GM19239 (cell line): ENCODE results near the gene DGKB.

Experiments used
- DNase-seq: peaks from one replicate; pipeline ENCODE4 v3.0.0; 2011; ENCODE audit warnings: low spot score; ENCODE audit not compliant: insufficient read length
- FAIRE-seq: peaks from 2 replicates; lab custom pipeline; 2011; peaks lifted over from hg19 to GRCh38; lab: Jason Lieb, UNC

Gene DGKB

GRCh38 chr7:14622559-14622958 lies 280.0 kb downstream of the DGKB start:
- FAIRE-seq: no peak
- no peak for DNase-seq

DNA sequence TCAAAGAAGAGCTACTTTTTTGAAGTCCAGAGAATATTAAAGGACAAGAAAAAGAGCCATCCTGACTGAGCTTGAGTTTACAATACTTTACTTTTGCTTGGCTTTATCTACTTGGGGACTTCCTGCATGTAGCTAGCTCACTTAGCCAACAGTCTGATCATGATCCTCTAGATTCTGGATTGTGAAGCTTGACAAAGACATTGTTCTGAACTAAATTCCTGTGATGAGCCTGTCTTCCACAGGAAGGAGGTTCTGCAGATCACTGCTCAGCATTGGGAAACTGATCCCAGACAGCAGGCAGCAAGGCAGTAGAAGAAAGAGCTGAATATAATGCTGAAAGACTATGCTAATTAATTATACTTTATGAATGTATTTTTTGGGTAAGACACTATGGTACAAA lies 296.4 kb downstream of the DGKB start:
- no peak for FAIRE-seq

GRCh38 chr7:14604606-14605005 lies 297.9 kb downstream of the DGKB start:
- no peak for FAIRE-seq
- no peak for DNase-seq

More for the DNA sequence above, 296.4 kb downstream of the DGKB start:
- DNase-seq: no peak

GRCh38 chr7:14602851-14603250 lies 299.7 kb downstream of the DGKB start:
- FAIRE-seq (no peak), DNase-seq (no peak)

GRCh38 chr7:14600766-14601367 lies 301.7 kb downstream of the DGKB start:
- DNase-seq (no peak), FAIRE-seq (no peak)

DNA sequence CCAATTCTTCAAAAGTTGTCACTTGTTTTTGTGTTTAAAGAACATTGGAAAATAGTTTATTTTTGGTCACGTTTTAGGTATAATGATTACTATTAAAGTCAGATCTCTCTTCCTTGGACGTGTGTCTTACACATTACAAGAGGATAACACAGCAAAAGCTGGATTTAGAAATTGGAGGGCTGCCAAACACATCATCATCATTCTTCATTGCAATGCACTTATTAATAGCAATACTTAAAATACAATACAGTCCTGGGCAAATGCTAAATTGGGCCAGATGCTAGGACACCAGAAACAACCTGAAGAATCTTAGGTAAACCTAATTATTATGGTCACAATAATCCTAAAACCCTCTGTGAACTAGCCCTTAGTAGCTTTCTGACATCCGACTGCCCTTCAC lies 303.6 kb downstream of the DGKB start:
- FAIRE-seq: no peak
- no peak for DNase-seq

DNA sequence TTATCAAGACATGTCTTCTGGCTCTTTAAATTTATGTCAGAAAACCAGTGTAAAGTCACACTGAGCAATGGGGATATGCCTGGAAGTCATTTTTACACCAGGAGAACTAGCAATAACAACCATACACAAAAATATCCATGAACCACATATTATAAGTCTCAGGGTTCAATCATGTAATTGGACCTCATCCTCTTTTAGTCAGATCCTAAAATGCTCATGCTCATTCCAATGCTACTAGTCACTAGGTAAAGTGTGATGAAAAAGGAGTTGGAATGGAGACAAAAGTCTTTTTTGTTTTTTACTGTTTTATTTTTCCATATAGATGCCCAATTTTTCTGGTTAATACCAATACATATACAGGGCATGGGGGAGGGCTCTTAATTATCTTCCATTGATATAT lies 306.1 kb downstream of the DGKB start:
- no peak for DNase-seq
- no peak for FAIRE-seq

DNA sequence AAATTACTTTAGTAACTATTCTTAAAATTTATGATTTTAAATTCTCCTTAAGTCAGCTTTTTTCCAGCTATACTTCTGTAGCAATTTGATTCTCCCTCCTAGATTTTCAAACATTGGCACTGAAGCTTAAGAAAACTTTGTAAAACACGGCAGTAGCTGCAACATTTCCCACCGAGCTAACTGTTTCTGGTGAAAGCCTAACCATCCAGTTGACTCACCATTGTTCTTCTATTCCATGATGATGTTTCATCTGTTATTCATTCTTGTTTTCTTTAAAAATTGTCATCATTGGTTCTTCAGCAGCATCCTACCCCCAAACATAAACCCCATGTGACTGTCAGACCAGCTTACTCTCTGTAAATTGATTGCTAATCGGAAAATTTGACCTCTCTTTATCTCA lies 312.3 kb downstream of the DGKB start:
- FAIRE-seq: no peak

GRCh38 chr7:14585232-14585631 lies 317.3 kb downstream of the DGKB start:
- DNase-seq (no peak), FAIRE-seq (no peak)

More for the DNA sequence above, 312.3 kb downstream of the DGKB start:
- no peak for DNase-seq

- FAIRE-seq: no peak
- DNase-seq: no peak
These were observed 319.0 kb downstream of the DGKB start for GRCh38 chr7:14583518-14583917.

DNA sequence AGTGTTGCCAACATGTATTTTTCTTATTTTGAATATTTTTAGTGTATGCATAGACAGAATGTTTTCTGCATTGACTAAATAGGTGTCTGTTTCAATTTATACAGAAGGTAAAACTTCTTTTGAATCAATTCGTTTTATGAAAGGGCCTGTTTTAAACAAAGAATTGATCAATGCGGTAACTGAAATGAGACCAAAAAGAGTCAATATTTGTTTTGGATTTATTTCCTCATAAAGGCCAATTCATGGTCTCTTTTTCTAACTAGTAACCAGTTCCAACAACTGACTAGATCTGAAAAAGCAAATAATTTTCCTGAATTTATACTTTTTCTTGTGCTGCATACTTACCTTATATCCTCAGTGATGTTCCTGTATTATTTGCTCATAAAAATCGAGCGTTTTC lies 320.5 kb downstream of the DGKB start:
- FAIRE-seq: no peak
- DNase-seq: no peak

- DNase-seq: no peak
- no peak for FAIRE-seq
These were observed 322.6 kb downstream of the DGKB start for GRCh38 chr7:14579971-14580370.

DNA sequence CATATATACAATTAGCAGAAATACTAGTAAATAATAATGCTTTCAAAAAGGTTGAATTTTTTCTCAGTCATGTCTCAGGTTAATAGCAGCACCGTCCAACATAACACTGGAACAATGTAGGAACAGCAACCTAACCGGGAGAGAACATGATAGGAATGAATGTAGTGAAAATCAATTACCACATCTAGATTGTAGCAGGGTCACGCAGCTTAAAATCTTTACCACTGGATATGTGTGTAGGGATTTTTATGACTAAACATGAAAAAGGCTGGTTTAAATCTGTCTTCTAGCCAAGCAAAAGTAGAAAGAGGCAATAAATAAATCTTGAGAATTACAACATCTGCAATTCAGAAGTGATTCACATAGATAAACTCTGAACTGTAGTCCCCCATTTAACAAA lies 326.0 kb downstream of the DGKB start:
- FAIRE-seq (no peak), DNase-seq (no peak)

GRCh38 chr7:14570750-14571607 lies 331.6 kb downstream of the DGKB start:
- no peak for DNase-seq
- no peak for FAIRE-seq

GRCh38 chr7:14552060-14552459 lies 350.5 kb downstream of the DGKB start:
- DNase-seq (no peak), FAIRE-seq (no peak)

GRCh38 chr7:14551310-14551709 lies 351.2 kb downstream of the DGKB start:
- DNase-seq: no peak
- FAIRE-seq: no peak

- FAIRE-seq (no peak), DNase-seq (no peak)
These were observed 359.9 kb downstream of the DGKB start for GRCh38 chr7:14542624-14543023.

DNA sequence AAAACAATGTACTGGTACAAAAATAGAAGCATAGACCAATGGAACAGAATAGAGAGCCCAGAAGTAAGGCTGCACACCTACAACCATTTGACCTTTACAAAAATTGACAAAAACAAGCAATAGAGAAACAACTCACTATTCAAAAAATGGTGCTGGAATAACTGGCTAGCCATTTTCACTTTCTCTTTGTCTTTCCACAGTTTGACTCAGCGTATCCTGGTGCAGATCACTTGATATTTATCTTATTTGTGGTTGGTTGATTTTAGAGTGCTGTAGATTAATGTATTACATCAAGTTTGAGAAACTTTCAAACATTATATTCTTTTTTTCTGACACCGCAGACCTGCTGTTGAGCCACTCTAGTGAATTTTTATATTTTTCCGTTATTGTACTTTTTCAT lies 381.4 kb downstream of the DGKB start:
- DNase-seq (no peak), FAIRE-seq (no peak)

DNA sequence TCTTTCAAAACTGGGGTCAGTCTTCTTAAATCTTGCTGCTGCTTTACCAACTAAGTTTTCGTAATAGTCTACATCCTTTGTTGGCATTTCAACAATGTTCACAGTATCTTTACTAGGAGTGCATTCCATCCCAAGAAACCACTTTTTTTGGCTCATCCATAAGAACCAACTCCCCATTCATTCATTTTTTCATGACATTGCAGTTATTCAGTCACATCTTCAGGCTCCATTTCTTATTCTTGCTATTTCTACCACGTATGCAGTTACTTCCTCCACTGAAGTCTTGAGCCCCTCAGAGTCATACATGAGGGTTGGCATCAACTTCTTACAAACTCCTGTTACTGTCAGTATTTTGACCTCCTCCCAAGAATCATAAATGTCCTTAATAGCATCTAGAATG lies 392.3 kb downstream of the DGKB start:
- DNase-seq (no peak), FAIRE-seq (no peak)

GRCh38 chr7:14507617-14508016 lies 394.9 kb downstream of the DGKB start:
- FAIRE-seq (no peak), DNase-seq (no peak)

GRCh38 chr7:14505906-14506305 lies 396.6 kb downstream of the DGKB start:
- DNase-seq: no peak
- FAIRE-seq: no peak

- FAIRE-seq (no peak), DNase-seq (no peak)
These were observed 398.4 kb downstream of the DGKB start for GRCh38 chr7:14504134-14504533.
